NCI-H748 treated with DMSO at 0.1 percent for 48 hours (cell line): ENCODE results near the gene CPA3.

Experiments
- DNase-seq: peaks from one replicate; lab custom pipeline; 2025; lab: John Stamatoyannopoulos, UW

The CPA3 gene

DNA sequence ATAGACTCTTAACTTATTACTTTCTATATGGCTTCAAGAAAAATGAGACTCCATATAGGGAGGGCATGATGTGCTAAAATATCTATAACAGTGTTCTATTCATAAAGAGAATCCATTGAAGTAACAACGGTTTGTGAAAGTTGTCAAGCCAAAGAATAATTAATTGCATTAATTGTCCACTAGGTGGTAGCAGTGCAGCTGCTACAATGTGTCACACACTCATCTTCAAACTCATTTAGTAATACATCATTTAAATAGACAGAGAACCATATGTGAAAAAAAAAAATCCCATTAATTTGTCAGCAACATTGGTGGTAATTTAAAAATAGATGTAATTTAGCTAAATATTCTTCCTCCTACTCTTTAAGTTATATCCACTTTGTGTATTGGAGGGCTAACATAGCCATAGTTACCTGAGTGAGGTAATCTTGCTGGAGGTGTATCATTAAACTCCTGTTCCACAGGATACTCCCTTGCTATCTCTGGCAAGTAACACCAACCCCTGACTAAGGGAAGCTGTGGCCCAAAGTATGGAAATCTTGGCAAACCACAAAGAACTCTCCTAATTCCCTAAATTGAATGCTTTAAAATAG is 3.7 kb upstream of the CPA3 start:
- peak; percentile 53 for DNase-seq

DNA sequence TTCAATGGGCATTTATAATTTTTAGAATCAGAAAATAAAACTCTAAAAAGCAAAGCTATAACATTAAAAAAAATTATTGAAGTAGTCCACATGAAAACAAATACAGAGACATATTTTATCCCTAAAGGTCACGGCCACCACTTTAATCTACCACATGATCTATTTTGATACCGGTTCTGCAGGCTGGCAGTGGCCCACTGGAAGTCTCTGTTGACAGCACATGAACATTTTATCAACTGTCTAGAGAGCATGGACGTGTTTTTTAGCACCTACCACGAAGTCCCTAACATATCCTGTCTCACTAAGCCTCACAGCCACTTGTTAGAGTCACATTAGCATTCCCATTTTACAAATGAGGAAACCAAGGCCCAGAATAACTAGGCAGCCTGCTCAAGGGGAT is 1.8 kb upstream of the CPA3 start:
- DNase-seq: no peak

DNA sequence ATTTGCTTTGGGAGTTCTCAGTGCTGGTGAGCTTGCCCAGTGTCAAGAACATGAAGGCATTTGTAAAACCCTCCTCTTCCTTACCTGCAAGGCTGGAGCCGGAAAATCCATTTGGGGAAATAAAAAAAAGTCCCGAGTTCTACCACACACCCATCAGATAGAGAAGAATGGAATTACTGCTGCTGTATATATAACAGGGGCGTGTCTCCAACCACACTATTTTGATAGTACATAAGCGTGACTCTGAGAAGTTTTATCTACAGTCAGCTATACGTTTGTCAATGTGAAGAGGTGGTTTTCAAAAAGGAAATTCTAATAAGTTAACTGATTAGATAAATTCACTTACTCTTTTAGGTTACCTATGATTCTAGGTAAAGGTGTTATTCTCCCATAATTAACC is 1.3 kb upstream of the CPA3 start:
- no peak for DNase-seq

DNA sequence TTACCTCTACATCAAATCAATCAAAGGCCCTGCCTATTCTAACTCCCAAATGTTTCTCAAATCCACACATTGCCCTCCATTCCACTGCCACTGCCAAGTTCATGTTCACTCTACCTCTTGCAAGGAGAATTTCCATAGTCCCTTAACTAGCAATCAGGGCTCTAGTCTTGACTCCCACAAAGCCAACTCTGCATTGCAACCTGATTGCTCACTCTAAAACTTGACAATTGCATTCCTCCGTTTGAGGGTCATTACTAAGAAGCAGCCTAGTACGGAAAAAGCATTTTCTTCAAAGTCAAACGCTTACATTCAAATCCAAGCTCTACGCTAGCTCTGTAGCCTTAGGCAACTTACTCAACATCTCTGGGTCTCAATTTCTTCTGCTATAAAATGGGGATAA is 1.2 kb downstream of the CPA3 start:
- no peak for DNase-seq

DNA sequence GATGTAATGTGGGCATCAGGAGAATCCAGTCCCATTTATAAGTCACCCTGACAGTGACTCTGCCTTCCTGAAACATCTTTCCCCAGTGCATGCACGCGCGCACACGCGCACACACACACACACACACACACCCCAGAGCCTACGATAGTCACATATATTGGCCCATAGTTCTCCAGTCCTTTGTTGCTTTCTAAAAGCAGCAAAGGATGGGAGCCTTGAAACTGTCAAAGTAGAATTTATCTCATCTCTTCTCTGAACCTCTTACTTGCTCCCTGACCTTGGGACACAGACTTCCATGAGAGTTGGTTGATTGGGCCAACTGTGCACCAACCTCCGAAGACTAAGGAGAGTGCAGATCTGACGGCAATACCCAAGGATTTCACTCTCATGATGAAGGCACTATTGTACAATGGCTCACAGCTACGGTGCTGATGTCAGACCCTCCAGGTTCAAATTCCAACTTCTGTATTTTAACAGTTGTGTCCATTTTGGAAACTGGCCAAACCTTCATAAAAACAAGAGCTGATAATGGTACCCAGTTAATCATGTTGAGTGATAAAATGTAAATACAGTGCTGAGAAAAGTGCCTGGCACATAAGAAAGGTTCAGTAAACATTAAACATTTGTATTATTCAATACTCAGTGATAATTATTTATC is 8.3 kb downstream of the CPA3 start:
- DNase-seq: peak; percentile 64

DNA sequence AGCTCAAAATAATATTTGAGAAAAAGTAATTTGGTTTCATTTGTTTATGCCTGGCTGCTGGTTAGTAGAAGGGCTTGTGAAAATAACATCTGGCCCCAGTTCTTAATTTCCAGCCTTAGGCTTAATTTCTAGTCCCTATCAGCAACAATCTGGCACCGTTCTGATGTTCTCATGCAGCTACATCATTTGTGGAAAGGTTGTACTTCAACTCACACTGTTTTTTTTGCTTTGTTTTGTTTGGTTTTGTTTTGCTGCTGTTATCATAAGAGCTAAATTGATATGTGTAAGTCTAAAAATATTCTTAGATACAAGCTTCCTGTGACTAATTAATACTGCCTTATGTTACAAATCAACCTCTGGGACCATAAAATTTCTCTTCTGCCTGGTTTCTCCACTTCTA is 8.9 kb downstream of the CPA3 start:
- DNase-seq: peak; percentile 50

DNA sequence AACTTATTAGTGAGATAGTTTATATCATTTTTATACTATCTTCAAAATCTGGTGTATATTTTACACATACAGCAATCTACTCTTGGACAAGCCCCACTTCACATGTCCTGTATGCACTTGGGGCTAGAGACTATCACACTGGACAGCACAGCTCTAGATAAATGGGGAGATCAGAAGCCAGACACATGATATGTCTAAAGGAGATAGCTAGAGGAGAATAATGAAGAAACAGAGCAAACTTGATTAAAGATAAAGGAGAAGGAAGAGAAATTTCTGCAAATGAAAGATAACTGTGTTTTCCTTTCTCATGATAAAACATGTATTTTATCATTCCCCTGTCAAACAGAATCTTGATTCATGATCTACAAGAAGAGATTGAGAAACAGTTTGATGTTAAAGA is 13.0 kb downstream of the CPA3 start:
- no peak for DNase-seq

DNA sequence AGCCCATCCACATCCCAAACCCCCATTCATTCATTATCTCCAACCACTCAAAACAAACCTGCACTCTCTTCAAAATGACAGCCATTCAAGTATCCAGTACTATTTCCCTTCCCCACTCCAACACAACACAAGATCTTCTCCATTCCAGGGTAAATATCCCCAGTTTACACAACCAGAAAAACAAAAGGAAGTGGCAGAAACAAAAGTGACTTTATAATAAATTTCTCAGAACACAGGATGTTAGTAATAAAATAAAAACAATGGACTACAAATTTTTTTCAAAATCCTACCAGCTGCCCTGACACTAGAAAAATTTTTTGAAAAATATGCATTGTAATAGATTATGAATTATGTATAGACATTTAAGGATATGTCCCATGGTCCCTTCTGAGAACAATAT is 14.2 kb downstream of the CPA3 start:
- DNase-seq: no peak

DNA sequence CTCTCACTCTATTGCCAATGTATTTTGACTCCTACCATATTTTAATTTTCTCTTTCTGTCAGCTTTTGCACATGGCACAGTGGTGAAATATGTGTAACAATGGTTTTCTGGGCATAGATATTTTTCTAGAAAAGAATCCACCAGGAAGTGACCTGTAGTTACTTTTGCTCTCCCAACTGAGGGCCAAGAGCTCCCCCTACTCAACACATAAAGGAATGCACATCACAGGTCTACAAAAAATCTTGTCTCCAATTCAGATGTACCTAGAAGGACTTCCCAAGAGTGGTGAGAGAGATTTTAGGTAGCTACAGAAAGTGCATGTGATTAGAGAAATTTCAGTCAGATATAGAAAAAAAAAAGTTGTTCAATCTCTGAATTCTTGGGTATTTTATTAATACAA is 15.6 kb downstream of the CPA3 start:
- DNase-seq: no peak

DNA sequence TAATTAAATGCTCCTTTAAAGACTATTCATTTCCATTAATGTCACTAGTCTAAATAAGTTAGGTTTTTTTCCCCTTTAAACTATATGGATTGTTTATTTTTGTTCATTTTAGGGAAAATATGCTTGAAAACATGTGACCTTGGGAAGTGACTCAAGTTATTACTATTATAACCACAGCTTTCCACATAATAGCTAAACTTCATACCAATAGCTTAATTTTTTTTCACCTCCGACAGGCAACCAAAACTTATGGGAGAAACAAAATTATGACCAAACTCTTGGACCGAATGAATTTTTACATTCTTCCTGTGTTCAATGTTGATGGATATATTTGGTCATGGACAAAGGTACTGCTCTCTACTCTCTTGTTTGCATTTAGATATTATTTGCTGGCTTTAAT is 16.2 kb downstream of the CPA3 start:
- DNase-seq: no peak

DNA sequence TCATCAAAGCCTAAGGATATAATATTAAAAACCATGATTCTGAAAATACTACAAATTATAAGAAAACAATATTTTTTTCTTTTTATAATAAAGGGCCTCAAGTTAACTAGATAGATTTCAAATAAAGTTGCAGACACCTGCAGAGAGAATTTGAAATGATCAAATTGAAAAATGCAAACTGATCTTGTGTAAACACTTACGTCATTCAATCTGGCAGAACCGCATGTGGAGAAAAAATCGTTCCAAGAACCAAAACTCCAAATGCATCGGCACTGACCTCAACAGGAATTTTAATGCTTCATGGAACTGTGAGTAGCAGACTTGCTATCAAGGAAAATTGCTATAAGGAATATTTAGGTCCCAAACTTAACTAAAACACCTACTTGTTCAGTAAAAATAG is 17.2 kb downstream of the CPA3 start:
- no peak for DNase-seq

DNA sequence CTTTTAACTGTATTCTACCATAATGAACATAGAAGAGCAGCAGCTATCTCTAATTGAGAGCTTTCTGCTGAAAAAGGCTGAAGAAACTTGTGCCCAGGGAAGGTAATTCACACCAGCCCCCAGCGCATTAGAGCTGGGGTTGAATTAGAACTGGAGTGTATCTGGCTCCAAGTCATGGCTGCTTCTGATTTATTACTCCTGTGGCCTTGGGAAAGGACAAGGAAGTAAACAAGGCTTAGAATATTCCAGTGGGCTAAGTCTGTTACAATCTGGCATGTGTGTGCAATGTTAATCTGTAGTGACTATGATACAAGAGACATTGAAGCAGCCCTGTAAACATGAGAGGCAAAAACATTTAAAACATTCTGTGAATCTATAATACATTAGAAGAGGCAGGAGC is 18.1 kb downstream of the CPA3 start:
- no peak for DNase-seq

DNA sequence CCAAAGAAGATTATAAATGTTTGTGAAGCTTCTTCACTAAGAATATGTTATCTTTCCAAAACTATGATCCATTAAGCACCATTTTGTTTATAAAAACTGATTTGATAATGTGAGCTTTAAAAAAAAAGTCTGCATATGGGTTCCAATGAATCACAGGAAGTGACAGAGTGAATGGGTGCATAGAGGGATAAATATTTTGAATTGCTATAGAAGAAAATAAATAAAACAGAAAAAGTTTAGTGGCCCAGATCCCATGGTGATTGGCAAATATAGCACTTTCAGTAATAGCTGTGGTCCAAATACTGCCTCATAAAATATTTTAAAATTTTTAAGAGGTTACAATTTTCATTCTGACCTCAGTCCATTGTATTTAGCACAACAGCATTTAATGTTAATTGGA is 19.2 kb downstream of the CPA3 start:
- DNase-seq: no peak

DNA sequence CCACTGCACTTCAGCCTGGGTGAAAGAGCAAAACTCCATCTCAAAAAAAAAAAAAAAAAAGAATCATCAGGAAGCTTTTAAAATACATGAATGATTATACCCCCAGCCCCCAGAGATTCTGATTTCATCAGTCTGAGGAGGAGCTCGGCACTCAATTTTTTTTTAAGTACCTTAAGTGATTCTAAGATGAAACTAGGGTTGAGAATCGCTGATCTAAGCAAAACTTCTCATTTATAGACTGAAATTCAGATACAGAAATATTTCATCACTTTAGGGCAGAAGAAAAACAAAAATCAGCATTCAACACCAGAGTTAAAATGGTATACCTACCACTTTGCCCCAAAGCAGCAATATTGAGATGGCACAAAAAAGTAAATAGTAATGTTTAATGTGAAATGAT is 24.7 kb downstream of the CPA3 start:
- DNase-seq: no peak

DNA sequence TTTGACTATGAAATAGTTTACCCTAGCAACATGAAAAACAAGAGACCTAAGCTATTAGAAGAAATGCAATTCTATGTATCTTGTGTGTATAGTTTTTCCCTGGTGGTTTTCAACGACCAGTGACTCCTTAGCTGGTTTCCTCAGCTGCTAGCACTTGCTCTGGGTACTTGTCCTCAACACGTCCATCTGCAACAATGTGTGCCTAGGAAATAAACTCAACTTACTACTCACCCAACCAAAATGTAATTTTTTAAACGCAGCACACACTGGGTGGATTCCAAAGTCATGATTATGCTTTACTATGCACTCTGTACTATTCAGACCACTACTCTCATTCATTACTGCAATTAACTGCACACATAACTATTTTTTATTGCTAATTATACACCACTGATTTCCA is 31.0 kb downstream of the CPA3 start:
- no peak for DNase-seq

DNA sequence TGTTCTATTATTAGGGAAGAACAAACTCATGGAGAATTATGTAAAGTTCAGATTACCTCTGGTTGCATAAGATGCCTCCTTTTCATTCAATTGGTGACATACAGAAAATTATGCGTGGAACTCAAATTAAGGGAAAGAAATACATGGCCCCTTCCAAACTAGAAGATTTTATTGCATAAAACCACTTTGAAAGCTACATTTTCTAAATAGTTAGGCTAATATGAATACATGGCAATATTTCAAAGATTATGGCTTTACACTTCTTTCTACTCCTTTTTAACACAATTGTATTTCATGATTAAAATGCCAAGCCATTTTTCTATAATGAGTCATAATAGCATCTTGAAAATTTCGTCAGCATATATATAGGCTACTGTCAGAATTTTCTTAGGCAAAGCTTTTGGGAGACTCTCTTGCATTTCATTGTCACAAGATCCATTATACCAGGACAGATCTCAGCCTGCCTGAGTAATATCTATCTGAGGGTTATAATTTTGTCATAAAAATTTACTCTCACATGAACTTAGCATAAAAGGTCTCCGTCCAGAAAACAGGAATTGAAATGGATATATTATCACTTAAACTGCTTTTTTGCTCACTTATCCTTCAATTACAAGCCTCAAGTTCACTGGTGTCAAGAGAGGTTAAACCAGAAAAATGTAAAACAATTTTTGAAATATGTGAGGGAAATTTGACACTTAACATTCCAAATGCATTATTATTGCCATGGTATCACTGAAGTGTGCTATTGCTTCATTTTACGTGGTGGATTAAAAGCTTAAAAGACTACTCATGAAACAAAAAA is 37.1 kb downstream of the CPA3 start:
- DNase-seq: no peak

DNA sequence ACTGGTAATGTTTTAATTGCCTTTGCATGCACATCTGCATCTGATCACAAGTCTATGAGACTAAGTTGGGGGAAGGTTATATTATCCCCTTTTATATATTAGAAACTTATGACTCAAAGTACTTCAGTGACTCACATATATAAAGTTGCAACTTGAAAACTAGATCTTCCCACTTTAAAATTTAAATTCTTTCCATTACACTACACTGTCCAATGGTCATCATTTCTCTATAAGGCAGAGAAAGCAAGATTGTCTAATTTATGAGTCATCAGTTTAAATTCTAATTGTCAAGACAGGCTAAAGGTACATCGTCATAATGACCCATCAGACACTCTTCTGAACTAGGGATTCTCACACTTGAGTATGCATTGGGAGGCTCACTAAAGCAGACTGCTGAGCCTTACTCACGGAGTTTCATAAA is 37.9 kb downstream of the CPA3 start:
- DNase-seq: no peak

DNA sequence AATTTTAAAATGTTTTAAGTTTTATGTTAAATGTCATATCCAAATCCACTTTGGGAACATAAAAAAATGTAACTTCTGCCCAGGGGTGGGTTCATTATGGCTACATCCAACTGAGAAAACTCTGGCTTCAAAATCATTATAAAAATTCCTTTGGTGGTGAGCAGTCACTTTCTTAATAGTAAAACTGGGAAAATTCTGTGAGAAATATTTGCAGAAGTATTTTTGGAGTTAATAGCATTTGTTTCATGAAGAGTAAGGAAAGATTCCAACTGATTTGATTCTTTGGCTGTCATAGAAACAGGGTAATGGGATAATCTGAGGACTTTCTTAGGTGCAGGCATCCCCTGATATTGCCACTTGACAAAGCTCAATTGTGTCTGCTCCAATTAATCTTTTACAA is 38.8 kb downstream of the CPA3 start:
- no peak for DNase-seq

DNA sequence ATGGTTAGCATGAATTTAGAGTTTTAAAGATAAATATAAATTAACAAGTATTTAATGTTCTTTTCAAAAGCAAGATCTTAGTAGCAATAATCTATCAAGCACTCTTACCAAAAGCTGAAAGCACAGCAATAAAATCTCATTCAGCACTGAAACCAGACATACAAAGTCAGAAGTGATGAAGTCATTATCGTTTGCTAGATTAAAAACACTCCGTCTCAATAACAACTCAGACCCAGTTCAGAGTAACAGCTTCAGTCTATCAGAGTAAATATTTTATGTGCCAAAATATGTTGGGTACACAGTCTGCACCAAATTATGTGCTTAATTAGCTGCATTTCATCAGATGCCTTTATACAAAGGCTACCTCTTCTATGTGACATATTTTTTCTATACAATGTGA is 41.6 kb downstream of the CPA3 start:
- no peak for DNase-seq

DNA sequence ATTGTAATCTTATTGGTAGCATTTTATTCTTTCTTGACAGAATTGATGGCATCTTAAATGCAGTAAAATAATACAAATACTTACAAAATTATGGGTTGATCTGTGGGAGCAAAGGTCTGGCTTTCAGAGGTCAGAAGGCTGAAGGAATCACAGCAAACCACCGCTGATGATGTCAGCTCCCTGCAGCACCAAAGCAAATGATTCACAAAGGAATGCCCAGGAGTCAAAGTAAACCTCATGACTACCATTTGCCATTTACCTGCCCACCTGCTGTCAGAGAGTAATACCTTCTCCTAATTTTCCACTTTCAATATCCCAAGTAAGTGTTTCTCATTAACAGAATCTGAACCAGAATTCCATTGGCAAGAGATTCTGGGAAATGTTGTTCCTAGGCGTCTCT is 46.1 kb downstream of the CPA3 start:
- no peak for DNase-seq

DNA sequence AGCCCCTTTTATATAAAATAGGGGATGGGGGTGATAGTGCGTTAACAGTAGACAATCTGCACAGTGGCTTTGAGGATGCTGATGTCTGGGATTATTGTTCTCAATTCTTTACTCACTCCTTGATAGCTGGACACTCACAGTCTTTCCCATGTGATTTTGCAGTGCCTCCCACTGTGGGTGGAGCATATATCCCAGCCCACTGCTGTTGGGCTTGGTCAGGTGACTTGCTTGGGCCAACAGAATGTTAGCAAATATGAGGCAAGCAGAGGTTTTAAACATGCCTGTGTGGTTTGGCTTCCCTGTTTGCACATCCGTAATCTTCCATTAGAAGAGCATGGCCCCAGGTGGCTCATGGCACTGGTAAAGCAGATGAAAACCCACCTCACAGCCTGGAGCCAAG is 46.5 kb downstream of the CPA3 start:
- no peak for DNase-seq

DNA sequence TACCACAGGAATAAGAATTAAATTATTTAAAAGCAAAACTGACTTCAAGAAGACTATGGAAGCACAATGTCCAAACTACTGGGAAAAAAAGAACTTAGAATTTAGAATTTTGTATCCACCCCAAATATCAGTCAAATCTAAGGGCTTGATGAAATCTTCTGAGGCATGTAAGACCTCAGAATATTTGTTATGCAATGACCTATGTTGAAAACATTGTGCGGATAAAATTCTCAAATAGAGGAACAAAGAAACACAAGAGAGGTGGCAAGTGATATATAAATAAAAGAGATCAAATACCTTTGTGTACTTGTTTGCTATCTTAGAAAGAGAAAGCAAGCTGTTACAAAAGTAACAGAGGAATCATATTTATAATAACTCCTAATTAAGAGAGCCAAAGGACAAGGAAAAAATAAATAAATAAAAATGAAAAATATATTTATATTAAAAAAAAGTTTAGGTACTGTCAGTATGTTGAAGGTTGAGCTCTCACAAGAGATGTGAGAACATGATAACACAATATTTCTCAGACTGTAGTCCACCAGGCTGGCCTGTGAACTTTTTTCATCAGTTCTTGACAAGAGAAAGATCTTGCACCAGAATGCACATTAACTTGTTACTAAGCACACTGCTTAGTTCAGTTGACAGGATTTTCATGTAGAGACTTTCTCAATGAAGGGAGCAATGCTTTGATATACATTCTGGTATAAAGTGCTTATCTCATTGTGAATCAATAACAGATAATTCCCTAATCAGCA is 50.0 kb downstream of the CPA3 start:
- no peak for DNase-seq

DNA sequence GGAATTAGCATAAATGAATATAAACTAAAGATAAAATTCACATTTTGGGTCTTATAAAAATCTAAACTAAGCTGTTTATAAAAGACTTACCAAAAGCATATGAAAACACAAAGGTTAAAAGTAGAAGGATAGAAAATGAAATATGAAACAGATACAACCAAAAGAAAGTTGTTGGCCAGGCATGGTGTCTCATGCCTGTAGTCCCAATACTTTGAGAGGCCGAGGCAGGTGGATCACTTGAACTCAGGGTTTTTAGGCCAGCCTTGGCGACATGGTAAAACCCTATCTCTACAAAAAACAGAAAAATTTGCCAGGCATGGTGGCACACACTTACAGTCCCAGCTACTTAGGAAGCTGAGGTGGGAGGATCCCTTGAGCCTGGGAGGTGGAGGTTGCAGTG is 51.0 kb downstream of the CPA3 start:
- no peak for DNase-seq
